ENCODE measurements around the gene TMEM271.
"Not testable (repeated sequence)": the region's sequence is repeated elsewhere in the genome, so short reads cannot be mapped to it uniquely, and the experiment has no call there.

The TMEM271 gene

DNA sequence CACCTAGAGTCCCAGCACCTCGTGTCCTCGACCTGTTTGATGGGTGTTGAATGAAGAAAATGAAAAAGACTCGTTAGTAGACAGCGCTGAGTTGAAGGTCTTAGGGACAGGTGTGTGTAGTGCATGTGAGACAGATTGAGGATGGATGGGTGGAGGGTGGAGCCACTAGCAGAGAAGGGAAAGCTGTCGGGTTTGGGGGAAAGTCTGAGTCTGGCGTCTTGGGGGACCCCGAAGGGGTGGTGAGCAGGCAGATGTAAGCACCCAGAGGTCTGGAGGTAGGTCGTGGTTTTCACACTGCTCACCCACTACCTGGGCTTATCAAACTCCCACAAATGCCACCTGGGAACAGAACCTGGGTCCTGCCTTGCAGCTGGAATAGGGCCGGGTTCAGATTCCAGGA, 16.0 kb downstream of the TMEM271 start:
- H3K27ac ChIP-seq = no peak overlapping the region
- TF ChIP-seq, protein P1, sequence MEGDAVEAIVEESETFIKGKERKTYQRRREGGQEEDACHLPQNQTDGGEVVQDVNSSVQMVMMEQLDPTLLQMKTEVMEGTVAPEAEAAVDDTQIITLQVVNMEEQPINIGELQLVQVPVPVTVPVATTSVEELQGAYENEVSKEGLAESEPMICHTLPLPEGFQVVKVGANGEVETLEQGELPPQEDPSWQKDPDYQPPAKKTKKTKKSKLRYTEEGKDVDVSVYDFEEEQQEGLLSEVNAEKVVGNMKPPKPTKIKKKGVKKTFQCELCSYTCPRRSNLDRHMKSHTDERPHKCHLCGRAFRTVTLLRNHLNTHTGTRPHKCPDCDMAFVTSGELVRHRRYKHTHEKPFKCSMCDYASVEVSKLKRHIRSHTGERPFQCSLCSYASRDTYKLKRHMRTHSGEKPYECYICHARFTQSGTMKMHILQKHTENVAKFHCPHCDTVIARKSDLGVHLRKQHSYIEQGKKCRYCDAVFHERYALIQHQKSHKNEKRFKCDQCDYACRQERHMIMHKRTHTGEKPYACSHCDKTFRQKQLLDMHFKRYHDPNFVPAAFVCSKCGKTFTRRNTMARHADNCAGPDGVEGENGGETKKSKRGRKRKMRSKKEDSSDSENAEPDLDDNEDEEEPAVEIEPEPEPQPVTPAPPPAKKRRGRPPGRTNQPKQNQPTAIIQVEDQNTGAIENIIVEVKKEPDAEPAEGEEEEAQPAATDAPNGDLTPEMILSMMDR (conservative IDR thresholded peaks at IDR 0.05) = no peak

DNA sequence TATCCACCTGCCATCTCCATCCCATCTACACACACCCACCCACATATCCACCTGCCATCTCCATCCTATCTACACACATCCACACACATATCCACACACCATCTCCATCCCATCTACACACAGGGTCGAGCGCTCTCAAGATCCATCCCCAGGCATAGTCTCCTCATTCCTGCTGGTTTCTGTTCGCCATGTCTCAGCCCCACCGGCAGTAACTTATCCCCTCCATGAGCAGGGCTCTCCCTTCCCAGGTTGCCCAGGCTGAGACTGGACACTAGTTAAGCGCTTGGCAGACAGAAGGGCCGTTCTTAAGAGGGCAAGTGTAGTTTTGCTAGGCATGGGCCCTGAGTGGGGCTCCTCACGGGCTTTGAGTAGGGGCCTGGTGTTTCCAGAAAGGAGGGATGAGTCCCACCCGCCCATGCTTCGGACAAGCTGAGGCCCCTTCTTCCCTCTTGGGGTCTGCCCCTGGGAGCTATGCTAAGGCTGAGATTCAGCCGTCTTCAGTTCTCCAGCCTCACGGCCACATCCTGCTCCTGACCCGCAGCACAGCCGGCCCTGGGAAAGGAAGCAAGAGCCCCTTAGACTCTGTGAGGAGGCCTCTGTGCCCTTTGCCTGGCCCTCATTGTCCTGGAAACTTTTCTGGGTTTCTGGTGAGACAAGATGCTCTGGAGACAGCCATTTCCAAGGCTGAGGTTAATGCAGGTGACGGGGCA, 20.4 kb downstream of the TMEM271 start:
- TF ChIP-seq, protein P1 (conservative IDR thresholded peaks at IDR 0.05) = no peak

DNA sequence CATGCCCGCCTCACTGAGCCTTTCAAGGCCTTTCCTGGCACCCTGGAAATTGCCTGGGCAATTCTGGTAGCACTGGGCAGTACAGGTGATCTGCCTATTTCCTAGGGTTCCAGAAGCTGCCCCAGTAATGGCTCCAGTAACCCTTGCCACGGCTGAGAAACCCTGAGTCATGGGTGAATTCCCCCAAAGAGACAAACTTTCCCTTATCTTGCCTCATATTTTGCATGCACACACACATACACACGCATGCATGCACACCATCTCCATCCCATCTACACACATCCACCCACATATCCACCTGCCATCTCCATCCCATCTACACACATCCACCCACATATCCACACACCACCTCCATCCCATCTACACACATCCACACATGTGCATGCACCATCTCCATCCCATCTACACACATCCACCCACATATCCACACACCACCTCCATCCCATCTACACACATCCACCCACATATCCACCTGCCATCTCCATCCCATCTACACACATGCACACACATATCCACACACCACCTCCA, 21.2 kb downstream of the TMEM271 start:
- not testable (repeated sequence) for H3K27ac ChIP-seq

More for the DNA sequence above, 20.4 kb downstream of the TMEM271 start:
- H3K27ac ChIP-seq = no peak overlapping the region

DNA sequence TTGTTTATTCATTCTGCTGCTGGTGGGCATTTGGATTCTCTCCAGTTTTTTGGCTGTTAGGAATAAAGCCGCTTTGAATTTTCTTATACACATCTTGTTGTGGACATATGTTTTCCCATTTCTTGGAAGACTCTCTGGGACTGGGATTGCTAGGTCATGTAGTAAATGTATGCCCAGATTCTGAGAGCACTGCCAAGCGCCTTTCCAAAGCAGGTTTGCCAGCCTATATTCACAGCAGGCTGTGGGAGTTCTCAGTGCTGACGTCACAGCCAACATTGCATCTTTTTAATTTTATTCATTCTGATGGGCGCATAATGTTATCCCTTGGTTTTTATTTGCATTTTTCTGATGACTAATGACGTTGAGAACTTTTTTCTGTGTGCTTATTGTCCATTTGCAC, 24.1 kb downstream of the TMEM271 start:
- no peak overlapping the region for H3K27ac ChIP-seq

DNA sequence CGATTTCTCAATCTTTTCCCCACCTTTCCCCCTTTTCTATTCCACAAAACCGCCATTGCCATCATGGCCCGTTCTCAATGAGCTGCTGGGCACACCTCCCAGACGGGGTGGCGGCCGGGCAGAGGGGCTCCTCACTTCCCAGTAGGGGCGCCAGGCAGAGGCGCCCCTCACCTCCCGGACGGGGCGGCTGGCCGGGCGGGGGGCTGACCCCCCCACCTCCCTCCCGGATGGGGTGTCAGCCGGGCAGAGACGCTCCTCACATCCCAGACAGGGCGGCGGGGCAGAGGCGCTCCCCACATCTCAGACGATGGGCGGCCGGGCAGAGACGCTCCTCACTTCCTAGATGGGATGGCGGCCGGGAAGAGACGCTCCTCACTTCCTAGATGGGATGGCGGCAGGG, 25.8 kb downstream of the TMEM271 start:
- not testable (repeated sequence) for H3K27ac ChIP-seq

More for the DNA sequence above, 24.1 kb downstream of the TMEM271 start:
- TF ChIP-seq, protein P1 (conservative IDR thresholded peaks at IDR 0.05) = no peak

DNA sequence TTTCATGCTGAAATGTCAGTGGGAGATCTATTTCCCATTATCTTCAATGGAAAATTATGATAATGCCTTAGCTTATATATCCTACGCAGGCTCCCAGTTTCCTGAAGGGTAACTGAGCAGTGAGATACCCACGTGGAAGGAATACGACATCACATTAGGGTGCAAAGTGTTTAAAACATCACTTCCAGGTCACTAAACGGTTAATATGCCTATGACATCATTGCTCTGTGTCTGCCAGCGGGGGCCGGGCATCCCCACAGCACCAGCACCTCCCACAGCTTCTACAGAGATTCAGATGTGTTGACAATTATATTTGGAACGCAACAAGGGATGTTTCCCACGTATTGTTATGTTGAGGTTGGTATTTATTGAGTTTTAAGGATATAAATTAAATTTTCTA, 27.1 kb downstream of the TMEM271 start:
- H3K27ac ChIP-seq = no peak overlapping the region
- TF ChIP-seq, protein P1 (conservative IDR thresholded peaks at IDR 0.05) = no peak

DNA sequence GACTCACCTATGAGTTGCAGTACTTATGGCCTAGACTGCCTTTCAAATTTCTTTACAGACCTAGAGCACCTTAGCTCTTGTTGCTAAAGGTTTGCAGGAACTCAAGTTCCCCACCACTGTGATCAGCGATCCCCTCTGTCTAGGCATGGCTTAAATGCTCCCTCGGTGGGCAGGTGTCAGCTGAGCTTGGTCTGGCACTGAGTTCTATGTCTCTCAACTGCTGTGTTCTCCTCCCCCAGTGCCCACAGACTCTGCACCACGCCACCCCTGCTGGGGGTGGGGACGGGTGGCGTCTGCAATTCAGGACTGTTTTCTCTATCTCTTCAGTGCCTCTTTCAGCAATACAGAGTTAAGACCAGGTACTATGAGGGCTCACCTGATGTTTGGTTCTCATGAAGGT, 30.5 kb downstream of the TMEM271 start:
- TF ChIP-seq, protein P1 (conservative IDR thresholded peaks at IDR 0.05) = no peak
- H3K27ac ChIP-seq = no peak overlapping the region

DNA sequence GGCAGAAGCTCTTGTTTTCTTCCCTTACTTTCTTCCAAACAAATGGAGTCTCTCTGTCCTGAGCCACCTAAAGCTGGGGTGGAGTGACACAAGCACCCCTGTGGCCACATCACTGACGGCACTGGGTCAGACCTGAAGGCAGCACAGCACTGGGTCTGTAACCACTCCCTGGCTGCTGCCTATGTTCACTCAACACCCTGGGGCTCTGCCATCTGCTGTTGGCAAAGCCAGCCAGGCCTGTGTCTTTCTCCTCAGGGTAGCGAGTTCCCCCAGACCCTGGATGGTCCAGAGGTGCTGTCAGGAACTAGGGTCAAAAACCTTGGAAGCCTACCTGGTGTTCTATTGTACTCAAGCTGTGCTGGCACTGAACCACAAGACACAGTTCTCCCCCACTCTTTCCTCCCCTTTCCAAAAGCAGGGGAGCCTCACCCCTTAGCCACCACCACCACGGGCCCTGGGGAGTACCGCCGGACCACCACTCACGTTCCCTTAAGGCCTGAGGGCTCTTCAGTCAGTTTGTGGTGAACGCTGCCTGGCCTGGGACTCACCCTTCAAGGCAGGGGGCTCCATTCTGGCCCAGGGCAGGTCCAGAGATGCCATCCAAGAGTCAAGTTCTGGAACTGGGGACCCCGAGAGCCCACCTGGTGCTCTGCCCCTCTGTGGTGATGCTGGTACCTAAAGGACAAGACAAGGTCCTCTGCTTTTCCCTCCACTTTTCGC, 31.5 kb downstream of the TMEM271 start:
- TF ChIP-seq, protein P1 (conservative IDR thresholded peaks at IDR 0.05) = no peak
- no peak overlapping the region for H3K27ac ChIP-seq

Measured in VCaP (cell line).